Astrocyte (in vitro differentiated cells and primary cell): ENCODE data around the gene SNX8. TPM values are rescaled to one million over a fixed set of nuclear protein-coding genes. Genes with fewer than 3 reads are reported as not detected.

Experiments
- DNase-seq: peaks from one replicate; pipeline ENCODE4 v3.0.0-alpha.2; 2010; ENCODE audit warnings: low read depth
- FAIRE-seq: peaks from 2 replicates; lab custom pipeline; 2011; peaks lifted over from hg19 to GRCh38; lab: Jason Lieb, UNC
- H2AFZ ChIP-seq: 2 replicates; pipeline ENCODE4 v1.6.0; 2012; ENCODE audit warnings: low read depth, low read length, inconsistent platforms
- H3K27ac ChIP-seq: 2 replicates; pipeline ENCODE4 v1.5.1; 2011; ENCODE audit warnings: low read depth, low read length, inconsistent platforms
- H3K27me3 ChIP-seq: 2 replicates; pipeline ENCODE4 v1.6.0; 2011; ENCODE audit warnings: low read length, inconsistent platforms; ENCODE audit not compliant: insufficient read depth
- H3K36me3 ChIP-seq: 2 replicates; pipeline ENCODE4 v1.5.1; 2011; ENCODE audit warnings: low read length, inconsistent platforms; ENCODE audit not compliant: insufficient read depth
- H3K4me1 ChIP-seq: 2 replicates; pipeline ENCODE4 v1.5.1; 2011; ENCODE audit warnings: low read length, inconsistent platforms; ENCODE audit not compliant: insufficient read depth
- H3K4me2 ChIP-seq: 2 replicates; pipeline ENCODE4 v1.6.0; 2012; ENCODE audit warnings: low read length, inconsistent platforms
- H3K4me3 ChIP-seq: 2 replicates; pipeline ENCODE4 v1.5.1; 2011; ENCODE audit warnings: low read depth, mild to moderate bottlenecking, low read length, inconsistent platforms; ENCODE audit not compliant: insufficient read depth
- H3K79me2 ChIP-seq: 2 replicates; pipeline ENCODE4 v1.6.0; 2012; ENCODE audit warnings: mild to moderate bottlenecking, low read length, inconsistent platforms; ENCODE audit not compliant: insufficient read depth
- H3K9ac ChIP-seq: 2 replicates; pipeline ENCODE4 v1.6.0; 2012; ENCODE audit warnings: mild to moderate bottlenecking, low read length, inconsistent platforms
- H3K9me3 ChIP-seq: 2 replicates; pipeline ENCODE4 v1.5.1; 2012; ENCODE audit warnings: low read depth, mild to moderate bottlenecking, low read length, inconsistent platforms; ENCODE audit not compliant: insufficient read depth
- H4K20me1 ChIP-seq: 2 replicates; pipeline ENCODE4 v1.6.0; 2012; ENCODE audit warnings: low read length, inconsistent platforms; ENCODE audit not compliant: insufficient read depth
- H3K27ac Mint-ChIP-seq: one replicate; pipeline ENCODE4 v1.8.0; 2021; ENCODE audit warnings: mild to moderate bottlenecking, mixed read lengths; ENCODE audit not compliant: unreplicated experiment
- H3K27me3 Mint-ChIP-seq: one replicate; pipeline ENCODE4 v1.8.0; 2021; ENCODE audit warnings: low read depth, mixed read lengths; ENCODE audit not compliant: unreplicated experiment
- H3K36me3 Mint-ChIP-seq: one replicate; pipeline ENCODE4 v1.8.0; 2021; ENCODE audit warnings: low read depth, mixed read lengths; ENCODE audit not compliant: unreplicated experiment
- H3K4me1 Mint-ChIP-seq: one replicate; pipeline ENCODE4 v1.8.0; 2021; ENCODE audit warnings: low read depth, mixed read lengths; ENCODE audit not compliant: unreplicated experiment
- H3K4me3 Mint-ChIP-seq: one replicate; pipeline ENCODE4 v1.8.0; 2021; ENCODE audit warnings: mild to moderate bottlenecking, moderate library complexity, mixed read lengths; ENCODE audit not compliant: unreplicated experiment
- H3K9me3 Mint-ChIP-seq: one replicate; pipeline ENCODE4 v1.8.0; 2021; ENCODE audit warnings: mild to moderate bottlenecking, mixed read lengths; ENCODE audit not compliant: unreplicated experiment
- CTCF ChIP-seq: IDR thresholded peaks from 2 replicates; pipeline ENCODE4 v1.5.1; 2011; ENCODE audit warnings: low read depth, mild to moderate bottlenecking, inconsistent platforms, low read length, moderate library complexity; ENCODE audit not compliant: insufficient read depth
- EZH2 ChIP-seq: IDR thresholded peaks from 2 replicates; pipeline ENCODE4 v1.6.1; 2012; ENCODE audit warnings: mild to moderate bottlenecking, low read length, inconsistent platforms; ENCODE audit not compliant: insufficient read depth
- total RNA-seq: library from RNA; stranded (reverse); gene quantifications from 2 replicates; pipeline ENCODE4 v1.2.1, GENCODE V29; 2021

Gene SNX8
- total RNA-seq, 1 donor from 2014 or later = 28.9 TPM

- Histone ChIP-seq H3K4me2 (no peak overlapping the region), H3K4me3 (no peak overlapping the region), H4K20me1 (peaks cover 44% of the 10 kb centered on the region), H3K27ac (no peak overlapping the region), H3K79me2 (peaks cover 21% of the 10 kb centered on the region), H3K9ac (no peak overlapping the region), H3K27me3 (no peaks in the 10 kb centered on the region), H3K36me3 (no peaks in the 10 kb centered on the region), H3K4me1 (peaks cover 7% of the 10 kb centered on the region), H2AFZ (no peak overlapping the region), H3K9me3 (no peaks in the 10 kb centered on the region)
- DNase-seq = no peak
- TF ChIP-seq EZH2 (no peak), CTCF (no peak)
- peaks cover 6% of the 10 kb centered on the region for H3K36me3 Mint-ChIP-seq
- H3K27me3 Mint-ChIP-seq = no peaks in the 10 kb centered on the region
- FAIRE-seq = no peak
- peaks cover 10% of the 10 kb centered on the region for H3K4me1 Mint-ChIP-seq
- no peak overlapping the region for H3K27ac Mint-ChIP-seq
- H3K9me3 Mint-ChIP-seq = no peaks in the 10 kb centered on the region
- H3K4me3 Mint-ChIP-seq = no peak overlapping the region
These were observed 36.2 kb downstream of the SNX8 start for GRCh38 chr7:2278026-2278425.

GRCh38 chr7:2276107-2276506, 38.1 kb downstream of the SNX8 start:
- Mint-ChIP-seq H3K4me1 (no peaks in the 10 kb centered on the region), H3K36me3 (peaks cover 6% of the 10 kb centered on the region), H3K27ac (no peak overlapping the region), H3K4me3 (no peak overlapping the region), H3K9me3 (no peaks in the 10 kb centered on the region), H3K27me3 (no peaks in the 10 kb centered on the region)
- Histone ChIP-seq H3K4me3 (no peak overlapping the region), H3K79me2 (peaks cover 6% of the 10 kb centered on the region), H3K4me1 (no peaks in the 10 kb centered on the region), H4K20me1 (peaks cover 31% of the 10 kb centered on the region), H3K36me3 (no peaks in the 10 kb centered on the region), H2AFZ (no peak overlapping the region), H3K9ac (no peak overlapping the region), H3K27me3 (no peaks in the 10 kb centered on the region), H3K9me3 (no peaks in the 10 kb centered on the region), H3K27ac (no peak overlapping the region), H3K4me2 (no peak overlapping the region)
- TF ChIP-seq EZH2 (no peak), CTCF (no peak)
- FAIRE-seq = no peak
- DNase-seq = no peak

- Histone ChIP-seq H3K27ac (no peak overlapping the region), H3K9me3 (no peaks in the 10 kb centered on the region), H3K4me2 (no peak overlapping the region), H3K79me2 (peaks cover 4% of the 10 kb centered on the region), H3K4me3 (no peak overlapping the region), H3K27me3 (no peaks in the 10 kb centered on the region), H2AFZ (no peak overlapping the region), H3K9ac (no peak overlapping the region), H4K20me1 (peaks cover 21% of the 10 kb centered on the region), H3K36me3 (no peaks in the 10 kb centered on the region), H3K4me1 (peaks cover under 1% of the 10 kb centered on the region)
- DNase-seq = no peak
- H3K27me3 Mint-ChIP-seq = no peaks in the 10 kb centered on the region
- H3K4me3 Mint-ChIP-seq = no peak overlapping the region
- TF ChIP-seq CTCF (no peak), EZH2 (no peak)
- H3K27ac Mint-ChIP-seq = no peak overlapping the region
- FAIRE-seq = no peak
- H3K36me3 Mint-ChIP-seq = peaks cover 6% of the 10 kb centered on the region
- H3K9me3 Mint-ChIP-seq = no peaks in the 10 kb centered on the region
- H3K4me1 Mint-ChIP-seq = no peaks in the 10 kb centered on the region
These were observed 39.1 kb downstream of the SNX8 start for GRCh38 chr7:2275101-2275500.
